DMS53 (cell line): ENCODE results near the gene CCNB2.
"Not testable (repeated sequence)": the region's sequence is repeated elsewhere in the genome, so short reads cannot be mapped to it uniquely, and the experiment has no call there.

Source experiments
- DNase-seq: peaks from one replicate; lab custom pipeline; 2025; lab: John Stamatoyannopoulos, UW

Gene CCNB2

GRCh38 chr15:59133929-59134427 is 29.0 kb downstream of the CCNB2 start:
- DNase-seq, result no peak

- DNase-seq, result no peak
Observed at GRCh38 chr15:59137566-59137965, 32.6 kb downstream of the CCNB2 start.

- peak; percentile 61 for DNase-seq
Observed at GRCh38 chr15:59138243-59138642, 33.3 kb downstream of the CCNB2 start.

- DNase-seq, result no peak
Observed at GRCh38 chr15:59140422-59141226, 35.7 kb downstream of the CCNB2 start.

- DNase-seq, result no peak
Observed at GRCh38 chr15:59143281-59143680, 38.3 kb downstream of the CCNB2 start.

GRCh38 chr15:59144594-59144993 is 39.6 kb downstream of the CCNB2 start:
- DNase-seq, result peak; percentile 8

GRCh38 chr15:59147666-59148065 is 42.7 kb downstream of the CCNB2 start:
- DNase-seq, result no peak

GRCh38 chr15:59148153-59148833 is 43.3 kb downstream of the CCNB2 start:
- DNase-seq, result no peak

GRCh38 chr15:59150185-59150584 is 45.2 kb downstream of the CCNB2 start:
- no peak for DNase-seq

GRCh38 chr15:59152694-59153450 is 47.9 kb downstream of the CCNB2 start:
- DNase-seq, result no peak

- no peak for DNase-seq
Observed at GRCh38 chr15:59153466-59153865, 48.5 kb downstream of the CCNB2 start.

GRCh38 chr15:59154243-59154642 is 49.3 kb downstream of the CCNB2 start:
- DNase-seq, result no peak

- DNase-seq, result no peak
Observed at GRCh38 chr15:59155431-59155830, 50.5 kb downstream of the CCNB2 start.

- DNase-seq, result no peak
Observed at GRCh38 chr15:59157396-59157795, 52.5 kb downstream of the CCNB2 start.

- no peak for DNase-seq
Observed at GRCh38 chr15:59157840-59158700, 53.1 kb downstream of the CCNB2 start.

- DNase-seq, result peak; percentile 91
Observed at GRCh38 chr15:59158701-59159034, 53.7 kb downstream of the CCNB2 start.

- DNase-seq, result no peak
Observed at GRCh38 chr15:59159210-59159609, 54.3 kb downstream of the CCNB2 start.

- DNase-seq, result peak; percentile 92
Observed at GRCh38 chr15:59160880-59161593, 56.1 kb downstream of the CCNB2 start.

- not testable (repeated sequence) for DNase-seq
Observed at GRCh38 chr15:59162080-59162479, 57.1 kb downstream of the CCNB2 start.

GRCh38 chr15:59165726-59166125 is 60.8 kb downstream of the CCNB2 start:
- peak; percentile 71 for DNase-seq

GRCh38 chr15:59166166-59166565 is 61.2 kb downstream of the CCNB2 start:
- peak; percentile 23 for DNase-seq
